HG03280 (cell line): Measurements from ENCODE around the gene BTF3.

Experiments used
- ATAC-seq: cut with Tn5 transposase; IDR thresholded peaks from one replicate; pipeline ENCODE4 v1.9.1; 2021; ENCODE audit warnings: mild to moderate bottlenecking, moderate library complexity; ENCODE audit not compliant: unreplicated experiment

BTF3 gene

GRCh38 chr5:73519531-73520283 lies 21.5 kb downstream of the BTF3 start:
- peak; percentile 97 for ATAC-seq

- no peak for ATAC-seq
Observed at GRCh38 chr5:73522989-73523388, 24.7 kb downstream of the BTF3 start.

DNA sequence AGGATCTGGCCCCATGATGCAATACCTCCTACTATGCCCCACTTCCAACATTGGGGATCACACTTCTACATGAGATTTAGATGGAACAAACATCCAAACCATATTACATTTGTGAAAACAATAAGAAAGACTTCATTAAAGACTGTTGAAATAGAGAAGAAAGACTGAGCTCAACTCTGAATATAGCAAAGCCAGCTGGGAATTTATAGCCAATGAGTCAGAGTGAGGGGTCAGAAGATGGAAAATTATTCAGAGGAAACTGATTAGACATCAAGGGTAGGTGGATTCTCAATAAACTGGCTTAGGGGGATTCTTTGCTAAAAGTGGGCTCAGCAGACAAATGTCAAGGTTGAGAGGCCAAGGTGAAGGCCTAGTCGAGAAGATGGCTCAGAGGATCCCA lies 25.6 kb downstream of the BTF3 start:
- ATAC-seq = no peak

GRCh38 chr5:73525606-73526203 lies 27.5 kb downstream of the BTF3 start:
- no peak for ATAC-seq

- no peak for ATAC-seq
Observed at GRCh38 chr5:73528248-73528647, 30.0 kb downstream of the BTF3 start.

DNA sequence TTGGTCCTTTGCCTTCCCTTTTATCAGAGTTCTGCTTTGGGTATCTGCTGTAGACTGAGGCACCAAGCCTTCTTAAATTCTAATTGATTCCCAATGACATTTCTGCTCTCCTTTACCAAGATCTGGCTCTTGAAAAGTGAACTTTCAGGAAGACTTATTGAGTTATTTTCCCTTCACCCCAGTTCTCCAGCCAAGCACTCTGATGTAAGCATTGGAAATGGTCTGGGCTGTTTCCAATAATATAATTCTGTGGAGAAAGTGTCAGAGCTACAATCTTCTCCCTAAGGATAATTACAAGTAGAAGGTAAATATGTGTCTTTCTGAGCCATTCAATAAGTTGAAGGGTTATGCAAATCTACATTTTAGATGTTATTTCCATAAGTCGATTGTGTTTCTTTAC lies 30.8 kb downstream of the BTF3 start:
- no peak for ATAC-seq

DNA sequence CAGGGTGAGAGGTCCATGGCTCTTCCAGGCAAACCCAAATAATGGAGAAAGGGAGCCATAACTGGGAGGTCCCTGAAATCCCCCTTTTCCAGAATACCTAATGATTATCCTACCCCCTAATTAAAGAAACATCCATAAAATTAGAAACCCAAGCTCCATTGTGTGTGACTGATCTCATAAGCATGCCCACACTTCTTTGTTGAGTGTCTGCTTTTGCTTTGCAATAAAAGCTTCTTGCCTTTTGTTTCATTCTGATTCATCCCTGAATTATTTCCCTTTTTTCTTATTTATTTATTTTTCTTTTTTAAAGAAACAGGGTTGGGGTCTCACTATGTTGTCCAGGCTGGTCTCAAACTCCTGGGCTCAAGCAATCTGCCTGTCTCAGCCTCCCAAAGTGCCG lies 33.1 kb downstream of the BTF3 start:
- ATAC-seq = no peak

- ATAC-seq = no peak
Observed at GRCh38 chr5:73532195-73532594, 34.0 kb downstream of the BTF3 start.

- ATAC-seq = no peak
Observed at GRCh38 chr5:73534011-73534644, 35.9 kb downstream of the BTF3 start.

GRCh38 chr5:73534971-73535370 lies 36.7 kb downstream of the BTF3 start:
- no peak for ATAC-seq

DNA sequence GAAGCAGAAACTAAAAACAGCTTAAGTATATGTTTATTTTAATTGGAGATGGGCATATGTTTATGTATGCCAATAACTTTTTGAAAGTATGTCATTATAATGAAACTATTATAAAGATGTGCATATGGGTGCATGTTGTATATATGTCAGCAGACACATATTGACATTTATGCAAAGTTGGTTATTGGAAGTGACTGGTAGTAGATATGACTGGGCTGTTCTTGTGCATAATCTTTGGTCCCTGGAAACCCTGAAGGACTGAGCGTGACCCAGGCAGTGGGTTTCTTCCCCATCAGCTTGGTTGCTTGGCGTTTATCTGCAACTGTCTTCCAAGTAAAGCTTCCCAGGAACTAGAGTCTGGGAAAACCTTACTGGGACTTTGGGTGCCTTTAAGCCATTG lies 41.5 kb downstream of the BTF3 start:
- ATAC-seq = no peak

GRCh38 chr5:73540192-73540591 lies 42.0 kb downstream of the BTF3 start:
- ATAC-seq = no peak

- no peak for ATAC-seq
Observed at GRCh38 chr5:73542020-73542419, 43.8 kb downstream of the BTF3 start.

GRCh38 chr5:73544429-73545402 lies 46.5 kb downstream of the BTF3 start:
- no peak for ATAC-seq

DNA sequence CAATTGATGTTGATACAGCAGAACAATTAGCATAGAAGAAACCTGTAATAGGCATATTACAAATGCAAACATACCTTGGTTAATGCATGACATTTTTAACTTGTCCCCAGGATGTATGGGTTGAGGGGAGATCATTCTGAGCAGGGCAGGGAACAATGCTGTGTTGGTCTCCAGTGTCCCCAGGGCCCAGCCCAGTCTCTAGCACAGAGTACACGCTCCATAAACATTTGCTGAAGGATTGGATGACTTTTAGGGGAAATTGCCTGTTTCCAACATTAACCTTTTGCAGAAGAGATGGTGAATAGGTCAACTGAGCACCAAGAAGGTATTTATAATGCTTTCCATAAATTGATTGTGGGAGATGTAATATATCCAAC lies 47.1 kb downstream of the BTF3 start:
- no peak for ATAC-seq

- no peak for ATAC-seq
Observed at GRCh38 chr5:73550016-73550415, 51.8 kb downstream of the BTF3 start.

DNA sequence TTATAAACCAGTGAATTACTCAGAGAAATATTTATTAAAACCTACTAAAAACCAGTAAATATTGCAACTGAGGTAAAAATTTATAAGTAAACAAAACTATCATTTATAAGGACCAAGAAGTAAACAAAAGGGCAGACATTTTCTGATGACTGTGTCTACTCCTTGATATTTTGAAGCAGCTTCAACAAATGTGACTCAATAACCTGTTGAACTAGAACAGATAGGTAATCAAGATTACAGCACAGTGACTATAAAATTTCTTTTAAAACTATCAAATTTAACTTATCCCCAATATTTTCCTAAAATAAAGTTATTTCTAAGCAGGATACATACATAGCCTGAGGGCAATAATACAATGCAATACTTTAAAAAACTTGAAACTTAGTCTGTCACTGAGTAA lies 54.4 kb downstream of the BTF3 start:
- ATAC-seq = no peak
